Omental fat pad (tissue), 4 donors: ENCODE measurements around the gene SLC19A1. TPM values are rescaled to one million over a fixed set of nuclear protein-coding genes. Genes with fewer than 3 reads are reported as not detected.

Source experiments
- ATAC-seq: fragments of 150-250 bp; one replicate; pipeline ENCODE4 v1.9.1; 2016; ENCODE audit warnings: mild to moderate bottlenecking, moderate library complexity; ENCODE audit not compliant: low FRiP score
- DNase-seq: peaks from one replicate; pipeline ENCODE4 v3.0.0-alpha.2; 2019; ENCODE audit warnings: low spot score
- total RNA-seq, 4 donors: library from RNA; depleted of rRNA; stranded (reverse); fragments of >200 nt; gene quantifications; one replicate each; pipeline ENCODE4 v1.1.0, GENCODE V29; 2016
- TF ChIP-seq, protein P1 (sequence below), 3 donors: fragments of 450-650 bp; IDR thresholded peaks; one replicate each; pipeline ENCODE4 v1.5.1; 2016 to 2017; ENCODE audit warnings: antibody characterized with exemption in 3 of 3, mild to moderate bottlenecking in 3 of 3, moderate library complexity in 2 of 3

The SLC19A1 gene
- total RNA-seq, 4 donors from 2014 or later: 5.8 to 18.6 (median 14.6) TPM

GRCh38 chr21:45508607-45509565 lies 33.4 kb downstream of the SLC19A1 start:
- TF ChIP-seq, protein P1, sequence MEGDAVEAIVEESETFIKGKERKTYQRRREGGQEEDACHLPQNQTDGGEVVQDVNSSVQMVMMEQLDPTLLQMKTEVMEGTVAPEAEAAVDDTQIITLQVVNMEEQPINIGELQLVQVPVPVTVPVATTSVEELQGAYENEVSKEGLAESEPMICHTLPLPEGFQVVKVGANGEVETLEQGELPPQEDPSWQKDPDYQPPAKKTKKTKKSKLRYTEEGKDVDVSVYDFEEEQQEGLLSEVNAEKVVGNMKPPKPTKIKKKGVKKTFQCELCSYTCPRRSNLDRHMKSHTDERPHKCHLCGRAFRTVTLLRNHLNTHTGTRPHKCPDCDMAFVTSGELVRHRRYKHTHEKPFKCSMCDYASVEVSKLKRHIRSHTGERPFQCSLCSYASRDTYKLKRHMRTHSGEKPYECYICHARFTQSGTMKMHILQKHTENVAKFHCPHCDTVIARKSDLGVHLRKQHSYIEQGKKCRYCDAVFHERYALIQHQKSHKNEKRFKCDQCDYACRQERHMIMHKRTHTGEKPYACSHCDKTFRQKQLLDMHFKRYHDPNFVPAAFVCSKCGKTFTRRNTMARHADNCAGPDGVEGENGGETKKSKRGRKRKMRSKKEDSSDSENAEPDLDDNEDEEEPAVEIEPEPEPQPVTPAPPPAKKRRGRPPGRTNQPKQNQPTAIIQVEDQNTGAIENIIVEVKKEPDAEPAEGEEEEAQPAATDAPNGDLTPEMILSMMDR (IDR thresholded peaks at IDR 0.05): no peak
- ATAC-seq: no peak
- DNase-seq: no peak

DNA sequence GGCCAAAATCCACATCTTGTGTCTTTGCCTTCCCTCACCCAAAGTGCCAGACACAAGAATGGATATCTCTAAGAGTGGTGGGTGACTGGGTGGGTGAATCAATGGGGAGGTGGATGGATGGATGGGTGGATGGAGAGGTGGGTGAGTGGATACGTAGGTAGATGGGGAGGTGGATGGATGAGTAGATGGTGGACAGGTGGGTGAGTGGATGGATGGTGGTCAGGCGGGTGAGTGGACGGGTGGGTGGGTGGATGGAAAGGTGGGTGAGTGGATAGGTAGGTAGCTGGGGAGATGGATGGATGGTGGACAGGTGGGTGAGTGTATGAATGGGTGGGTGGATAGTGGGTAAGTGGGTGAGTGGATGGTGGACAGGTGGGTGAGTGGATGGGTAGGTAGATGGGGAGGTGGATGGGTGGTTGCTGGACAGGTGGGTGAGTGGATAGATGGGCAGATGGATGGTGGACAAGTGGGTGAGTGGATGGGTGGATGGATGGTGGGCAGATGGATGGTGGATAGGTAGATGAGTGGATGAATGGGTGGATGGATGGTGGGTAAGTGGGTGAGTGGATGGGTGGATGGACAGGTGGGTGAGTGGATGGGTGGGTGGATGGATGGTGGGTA lies 34.2 kb downstream of the SLC19A1 start:
- ATAC-seq (no peak), DNase-seq (no peak)
- TF ChIP-seq, protein P1 (IDR thresholded peaks at IDR 0.05): no peak

GRCh38 chr21:45507523-45507875 lies 34.7 kb downstream of the SLC19A1 start:
- TF ChIP-seq, protein P1 (IDR thresholded peaks at IDR 0.05): no peak
- DNase-seq (no peak), ATAC-seq (no peak)

DNA sequence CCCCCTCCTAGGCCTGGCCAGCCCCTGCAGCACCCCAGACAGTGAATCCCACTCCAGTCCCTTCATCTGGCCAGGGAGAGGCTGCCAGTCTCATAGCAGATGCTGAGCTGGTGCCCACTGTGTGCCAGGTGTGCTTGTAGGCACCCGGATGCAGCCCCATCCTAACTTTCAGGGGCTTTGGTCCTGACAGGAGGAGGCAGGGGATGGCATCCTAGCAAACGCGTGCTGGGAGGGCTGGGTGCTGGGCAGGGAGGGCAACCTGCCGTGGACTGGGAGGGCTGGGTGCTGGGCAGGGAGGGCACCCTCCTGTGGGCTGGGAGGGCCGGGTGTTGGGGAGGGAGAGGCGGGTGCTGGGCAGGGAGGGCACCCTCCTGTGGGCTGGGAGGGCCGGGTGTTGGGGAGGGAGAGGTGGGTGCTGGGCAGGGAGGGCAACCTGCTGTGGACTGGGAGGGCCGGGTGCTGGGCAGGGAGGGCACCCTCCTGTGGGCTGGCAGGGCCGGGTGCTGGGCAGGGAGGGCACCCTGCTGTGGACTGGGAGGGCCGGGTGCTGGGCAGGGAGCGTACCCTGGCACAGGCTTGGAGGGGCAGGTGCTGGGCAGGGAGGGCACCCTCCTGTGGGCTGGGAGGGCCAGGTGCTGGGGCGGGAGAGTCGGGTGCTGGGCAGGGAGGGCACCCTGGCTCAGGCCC lies 35.3 kb downstream of the SLC19A1 start:
- ATAC-seq (no peak), DNase-seq (no peak)
- TF ChIP-seq, protein P1 (IDR thresholded peaks at IDR 0.05): no peak

DNA sequence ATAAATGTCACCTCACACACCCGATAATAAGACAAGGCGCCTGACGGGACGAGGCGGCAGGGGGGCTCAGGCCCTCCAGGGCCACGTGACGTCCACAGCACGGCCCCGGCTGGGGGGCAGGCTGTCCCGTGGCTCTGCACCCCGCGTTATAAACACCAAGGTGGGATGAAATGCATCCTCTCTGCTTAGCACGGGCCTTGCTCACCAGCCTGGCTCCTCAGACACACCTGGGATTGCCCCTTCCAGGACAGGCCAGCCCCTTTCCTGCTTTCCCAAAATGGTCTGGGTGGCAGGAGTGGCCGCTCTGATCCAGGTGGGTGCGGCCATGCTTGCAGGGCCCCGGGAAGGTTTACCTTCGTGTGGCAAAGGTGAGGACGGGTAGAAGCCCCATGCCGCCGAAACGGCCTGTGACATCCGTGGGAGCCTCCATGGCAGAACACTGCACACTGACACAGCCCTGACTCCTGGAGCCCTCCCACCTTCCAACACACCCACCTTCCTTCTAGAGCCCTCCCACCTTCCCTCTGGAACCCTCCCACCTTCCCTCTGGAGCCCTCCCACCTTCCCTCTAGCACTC lies 35.9 kb downstream of the SLC19A1 start:
- no peak for DNase-seq
- TF ChIP-seq, protein P1 (IDR thresholded peaks at IDR 0.05): no peak
- no peak for ATAC-seq

DNA sequence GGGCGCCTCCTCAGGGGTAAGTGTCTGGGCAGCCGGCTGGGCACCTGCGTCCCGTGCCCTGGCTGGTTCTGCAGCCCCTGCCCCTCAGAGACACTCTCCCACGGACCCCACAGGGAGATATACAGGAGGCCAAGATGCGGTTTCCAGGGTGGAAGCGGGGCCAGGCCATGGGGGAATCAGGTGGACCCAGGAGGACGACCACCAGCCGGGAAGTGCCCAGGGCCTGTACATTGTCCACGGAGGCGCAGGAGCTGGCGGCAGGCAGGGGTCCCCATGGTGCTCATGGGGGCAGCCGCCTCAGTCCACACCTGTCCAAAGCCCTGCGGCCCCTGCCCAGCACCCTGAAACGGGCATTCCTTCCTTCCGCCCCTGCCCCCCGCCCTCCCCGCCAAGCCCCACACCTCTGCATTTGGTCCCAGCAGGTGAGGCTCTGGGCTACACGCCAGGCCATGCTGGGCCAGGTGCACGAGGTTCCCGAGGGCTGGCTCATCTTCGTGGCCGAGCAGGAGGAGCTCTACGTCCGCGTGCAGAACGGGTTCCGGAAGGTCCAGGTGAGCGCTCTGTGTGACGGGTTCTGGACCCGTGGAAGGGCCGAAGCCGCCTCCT lies 36.7 kb downstream of the SLC19A1 start:
- DNase-seq (no peak), ATAC-seq (no peak)
- TF ChIP-seq, protein P1 (IDR thresholded peaks at IDR 0.05): no peak
